OCI-M2 (cell line): ENCODE results near the gene ADAMTS2.

Experiments used
- DNase-seq: peaks from one replicate; lab custom pipeline; 2025; ENCODE audit not compliant: unreplicated experiment; lab: John Stamatoyannopoulos, UW

Gene ADAMTS2

GRCh38 chr5:179149278-179149677 is 196.0 kb downstream of the ADAMTS2 start:
- DNase-seq, result no peak

DNA sequence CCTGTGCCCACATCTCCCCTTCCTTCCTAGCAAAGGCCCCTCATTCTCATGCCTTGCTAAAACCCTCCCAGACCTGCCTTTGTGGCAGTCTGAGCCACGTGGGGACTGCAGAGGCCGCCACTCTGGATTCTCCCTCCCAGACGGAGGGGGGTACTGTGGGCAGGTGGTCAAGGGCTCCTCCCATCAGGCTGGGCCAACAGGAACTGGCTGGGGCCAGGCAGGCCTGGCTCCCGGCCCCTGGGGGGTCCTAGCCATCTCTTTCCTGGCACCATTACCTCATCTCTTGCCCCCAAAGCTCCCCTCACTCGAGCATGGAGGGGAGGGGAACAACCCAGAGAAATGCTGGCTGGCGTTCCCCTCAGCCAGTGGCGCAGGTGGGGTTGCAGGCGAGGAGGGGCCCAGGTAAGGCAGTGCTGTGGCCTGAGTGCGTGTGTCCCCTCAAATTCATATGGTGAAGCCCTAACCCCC is 196.5 kb downstream of the ADAMTS2 start:
- no peak for DNase-seq

DNA sequence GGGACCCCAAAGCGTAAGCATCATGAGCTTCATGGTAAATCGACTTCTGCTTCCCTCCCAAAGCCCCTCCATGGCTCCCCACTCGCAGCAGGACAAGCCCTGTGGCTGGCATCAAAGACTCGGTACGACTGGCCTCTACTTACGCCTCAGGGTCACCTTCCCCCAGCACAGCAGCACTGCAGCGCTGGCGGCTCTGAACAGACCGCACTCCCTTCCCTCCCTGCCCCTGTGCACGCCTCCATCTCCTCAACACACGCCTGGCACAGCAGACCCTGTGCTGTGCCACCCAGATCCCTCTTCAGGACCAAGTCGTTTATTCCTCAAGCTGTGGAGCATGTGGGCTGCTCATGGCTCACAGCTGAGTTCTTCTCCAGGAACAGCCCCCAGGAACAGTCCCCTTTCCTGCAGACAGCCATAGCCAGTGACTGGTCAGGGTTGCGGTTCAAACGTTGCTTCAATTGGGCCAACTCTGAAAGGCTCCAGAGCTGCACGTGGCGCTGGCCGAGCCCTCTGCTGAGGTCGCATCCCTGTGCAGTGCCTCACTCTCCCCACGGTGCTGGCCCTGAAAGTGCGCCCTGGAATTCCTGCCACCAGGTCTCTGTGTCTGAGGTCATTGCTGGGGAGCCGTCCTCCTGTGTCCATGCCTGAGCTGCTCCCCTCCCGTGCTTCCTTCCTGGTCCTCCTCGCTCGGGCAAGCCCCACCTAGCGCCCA is 197.1 kb downstream of the ADAMTS2 start:
- DNase-seq, result no peak

GRCh38 chr5:179146277-179146676 is 199.0 kb downstream of the ADAMTS2 start:
- no peak for DNase-seq

DNA sequence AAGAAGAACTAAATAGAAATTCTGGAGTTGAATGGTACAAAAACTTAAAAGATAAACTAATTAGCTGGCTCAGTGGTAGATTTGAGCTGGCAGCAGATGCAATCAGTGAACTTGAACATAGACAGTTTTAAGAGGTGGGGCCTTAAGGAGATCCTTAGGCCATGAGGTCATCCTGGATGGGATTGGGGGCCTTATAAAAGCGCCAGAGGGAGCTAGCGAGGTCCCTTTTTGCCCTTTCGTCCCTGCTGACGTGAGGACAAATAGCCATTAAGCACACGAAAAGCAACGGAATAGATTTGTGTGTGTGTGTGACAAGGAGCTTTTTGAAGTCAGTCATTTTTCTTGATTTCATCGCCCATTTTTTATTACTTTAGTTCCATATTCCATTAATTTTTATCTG is 201.8 kb downstream of the ADAMTS2 start:
- DNase-seq, result no peak

GRCh38 chr5:179142434-179143198 is 202.6 kb downstream of the ADAMTS2 start:
- DNase-seq, result no peak

- DNase-seq, result no peak
Measured at GRCh38 chr5:179141867-179142266, 203.4 kb downstream of the ADAMTS2 start.

GRCh38 chr5:179140293-179140692 is 205.0 kb downstream of the ADAMTS2 start:
- DNase-seq, result no peak

DNA sequence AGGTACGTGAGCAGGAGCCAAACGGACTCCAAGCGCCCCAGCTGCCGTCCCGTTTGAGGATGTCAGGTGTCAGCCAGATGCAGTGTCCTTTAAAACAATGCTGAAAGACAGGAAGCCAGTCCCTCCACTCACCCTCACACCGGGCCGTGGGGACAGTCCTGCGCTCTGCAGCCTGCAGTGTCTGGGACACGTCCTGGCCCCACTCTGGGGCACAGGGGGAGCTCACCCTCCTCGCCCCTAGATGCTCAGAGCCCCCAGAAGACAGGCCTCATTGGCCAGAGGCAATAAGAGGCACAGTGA is 205.4 kb downstream of the ADAMTS2 start:
- DNase-seq, result no peak

DNA sequence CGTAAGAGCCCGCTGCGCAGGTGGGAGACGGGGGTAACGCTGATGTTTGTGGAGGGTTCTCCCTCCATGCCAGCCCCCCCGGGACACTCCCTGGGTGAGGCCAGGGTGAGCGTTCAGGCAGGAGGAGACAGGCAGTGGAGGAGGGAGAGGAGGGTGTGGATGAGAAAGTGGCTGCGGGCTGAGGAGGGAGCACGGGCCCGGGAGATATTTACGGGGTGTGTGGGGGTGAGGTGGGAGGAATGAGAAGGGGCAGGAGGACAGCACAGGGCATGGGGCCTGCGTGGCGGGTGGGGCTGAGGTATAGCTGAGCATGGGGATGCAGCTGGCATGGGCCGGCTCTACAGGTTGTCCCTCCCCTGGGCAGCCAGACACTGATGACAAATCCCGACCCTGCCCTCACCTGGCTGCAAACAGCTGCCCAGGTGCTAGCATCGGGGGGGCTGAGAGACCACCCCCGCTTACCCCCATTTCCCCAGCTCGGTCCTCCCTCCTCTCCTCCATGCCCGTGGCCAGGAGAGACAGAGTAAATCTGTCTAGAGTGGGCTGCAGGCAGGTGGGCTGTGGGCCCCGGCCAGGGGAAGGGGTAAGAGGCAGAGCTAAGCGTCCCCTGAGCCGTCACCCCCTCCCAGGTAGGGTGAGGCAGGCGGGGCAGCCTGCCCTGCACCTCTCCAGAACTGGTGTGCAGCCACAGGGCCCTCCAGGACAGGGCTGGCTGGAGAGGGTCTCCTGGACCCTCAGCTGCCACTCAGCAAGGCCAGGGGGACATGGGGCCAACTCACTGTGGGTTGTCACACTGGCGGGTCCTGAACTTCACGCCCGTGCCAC is 205.9 kb downstream of the ADAMTS2 start:
- DNase-seq, result no peak

GRCh38 chr5:179138568-179138925 is 206.7 kb downstream of the ADAMTS2 start:
- DNase-seq, result no peak

DNA sequence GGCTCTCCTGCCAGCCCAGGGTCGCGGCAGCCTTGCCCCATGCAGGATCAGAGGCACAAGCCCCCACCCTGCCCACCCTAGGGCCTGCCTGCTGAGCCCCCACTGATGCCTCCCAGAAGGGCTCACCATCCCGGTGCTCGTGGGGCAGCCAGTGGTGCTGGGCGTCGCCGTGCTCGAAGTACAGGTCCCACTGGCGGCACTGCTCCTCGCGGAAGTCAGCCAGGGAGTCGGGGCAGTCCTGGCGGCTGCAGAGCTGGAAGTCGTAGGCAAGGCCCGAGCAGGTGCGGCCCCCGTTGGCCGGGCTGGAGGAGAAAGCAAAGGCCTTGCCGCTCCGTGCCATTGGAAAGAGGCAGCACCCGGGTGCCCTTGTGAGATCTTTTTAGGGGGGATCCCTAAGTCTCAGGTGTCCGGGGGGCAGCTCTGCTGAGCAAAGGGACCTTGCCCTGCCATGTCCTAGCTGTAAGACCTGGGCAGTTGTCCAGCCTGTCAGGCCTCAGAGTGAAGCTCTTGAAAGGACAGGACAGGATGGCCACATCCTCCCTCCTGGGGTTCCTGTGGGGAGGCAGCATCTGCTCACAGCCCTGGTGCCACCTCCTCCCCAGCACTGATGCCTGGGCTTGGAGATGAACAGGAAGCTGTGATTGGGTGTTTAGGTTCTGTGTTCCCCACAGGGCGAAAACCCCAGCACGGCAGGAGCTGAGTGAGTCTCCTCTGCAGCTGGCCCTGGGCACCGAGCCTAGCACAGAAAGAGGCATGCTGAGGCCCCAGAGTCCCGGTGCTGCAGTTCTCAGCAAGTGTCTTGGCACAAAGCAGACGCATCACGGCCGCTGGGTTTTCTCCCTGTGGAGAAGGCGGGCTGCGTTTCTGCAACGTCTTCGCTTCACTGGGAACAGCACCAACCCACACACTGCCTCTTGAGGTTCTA is 207.4 kb downstream of the ADAMTS2 start:
- DNase-seq, result no peak

GRCh38 chr5:179137016-179137642 is 208.1 kb downstream of the ADAMTS2 start:
- DNase-seq, result no peak

DNA sequence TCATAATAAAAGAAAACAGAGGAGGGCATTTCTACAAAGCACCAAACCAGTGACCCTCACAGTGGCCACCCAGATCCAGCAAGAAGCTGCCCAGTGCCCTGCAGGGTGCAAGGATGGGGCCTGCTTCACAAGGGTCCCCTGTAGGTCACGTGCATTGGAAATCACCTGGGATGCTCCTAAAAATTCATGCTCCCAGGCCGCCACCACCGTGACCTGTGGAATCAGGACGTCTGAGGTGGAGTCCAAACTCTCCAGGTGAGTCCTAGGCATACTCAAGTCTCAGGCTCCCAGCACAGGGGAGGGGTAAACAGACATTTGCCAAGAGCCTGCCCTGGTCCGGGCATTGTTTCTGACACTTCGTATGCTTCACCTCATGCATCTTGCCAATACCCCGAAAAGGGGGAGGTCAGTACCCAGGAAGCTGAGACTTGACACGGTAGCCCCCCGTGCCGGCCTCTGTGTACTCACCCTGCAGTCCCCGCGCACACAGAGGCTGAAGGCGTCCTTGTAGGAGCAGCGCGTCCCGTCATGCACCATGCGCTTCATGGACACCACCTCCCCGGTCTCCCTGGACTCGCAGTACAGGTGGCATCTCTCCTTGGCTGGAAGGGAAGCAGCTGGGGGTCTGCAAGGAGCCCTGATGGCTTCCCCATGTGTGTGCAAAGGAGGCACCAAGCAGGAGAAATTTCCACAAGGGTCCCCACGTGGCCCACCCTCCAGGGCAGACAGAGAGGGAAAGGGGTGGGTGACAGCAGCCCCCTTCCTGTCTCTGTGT is 209.6 kb downstream of the ADAMTS2 start:
- DNase-seq, result no peak

DNA sequence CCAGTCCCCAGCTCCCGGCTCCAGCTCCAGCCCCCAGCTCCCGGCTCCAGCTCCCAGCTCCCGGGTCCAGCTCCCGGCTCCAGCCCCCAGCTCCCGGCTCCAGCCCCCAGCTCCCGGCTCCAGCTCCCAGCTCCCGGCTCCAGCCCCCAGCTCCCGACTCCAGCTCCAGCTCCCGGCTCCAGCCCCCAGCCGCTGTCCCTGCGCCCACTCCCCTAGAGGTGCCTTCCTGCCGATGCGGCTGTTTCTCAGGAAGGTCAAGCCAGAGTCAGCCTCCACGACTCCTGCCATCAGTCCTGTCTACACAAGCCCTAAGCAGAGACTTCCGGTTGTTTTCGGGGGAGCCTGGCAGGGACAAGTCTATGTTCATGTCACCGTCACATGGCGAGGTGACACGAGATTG is 210.3 kb downstream of the ADAMTS2 start:
- no peak for DNase-seq

- DNase-seq, result no peak
Measured at GRCh38 chr5:179134511-179134910, 210.8 kb downstream of the ADAMTS2 start.

- no peak for DNase-seq
Measured at GRCh38 chr5:179132586-179133355, 212.5 kb downstream of the ADAMTS2 start.

- no peak for DNase-seq
Measured at GRCh38 chr5:179131886-179132585, 213.2 kb downstream of the ADAMTS2 start.
